Fibroblast of the aortic adventitia (primary cell): ENCODE results near the gene JRKL. TPM values are rescaled to one million over a fixed set of nuclear protein-coding genes. Genes with fewer than 3 reads are reported as not detected.
A peak's percentile ranks its signal among the peaks of the same experiment; 100 is the strongest.
"Not testable (repeated sequence)": the region's sequence is repeated elsewhere in the genome, so short reads cannot be mapped to it uniquely, and the experiment has no call there.

Experiments used
- DNase-seq: peaks from one replicate; pipeline ENCODE4 v3.0.0-alpha.2; 2010; ENCODE audit warnings: low read depth
- H3K4me3 ChIP-seq: 2 replicates; pipeline ENCODE4 v1.5.1; 2011; ENCODE audit warnings: low read depth, mild to moderate bottlenecking, control low read depth, low read length, moderate library complexity
- total RNA-seq: library from RNA; depleted of rRNA; stranded (reverse); fragments of >200 nt; gene quantifications from 2 replicates; pipeline ENCODE4 v1.2.3, GENCODE V29; 2012; ENCODE audit warnings: low replicate concordance
- TF ChIP-seq, protein P1 (sequence below): IDR thresholded peaks from 2 replicates; pipeline ENCODE4 v1.5.1; 2011; ENCODE audit warnings: mild to moderate bottlenecking, low read length, control low read depth, inconsistent platforms; ENCODE audit not compliant: insufficient read depth

Gene JRKL
- total RNA-seq, 1 donor, result 10.4 TPM

DNA sequence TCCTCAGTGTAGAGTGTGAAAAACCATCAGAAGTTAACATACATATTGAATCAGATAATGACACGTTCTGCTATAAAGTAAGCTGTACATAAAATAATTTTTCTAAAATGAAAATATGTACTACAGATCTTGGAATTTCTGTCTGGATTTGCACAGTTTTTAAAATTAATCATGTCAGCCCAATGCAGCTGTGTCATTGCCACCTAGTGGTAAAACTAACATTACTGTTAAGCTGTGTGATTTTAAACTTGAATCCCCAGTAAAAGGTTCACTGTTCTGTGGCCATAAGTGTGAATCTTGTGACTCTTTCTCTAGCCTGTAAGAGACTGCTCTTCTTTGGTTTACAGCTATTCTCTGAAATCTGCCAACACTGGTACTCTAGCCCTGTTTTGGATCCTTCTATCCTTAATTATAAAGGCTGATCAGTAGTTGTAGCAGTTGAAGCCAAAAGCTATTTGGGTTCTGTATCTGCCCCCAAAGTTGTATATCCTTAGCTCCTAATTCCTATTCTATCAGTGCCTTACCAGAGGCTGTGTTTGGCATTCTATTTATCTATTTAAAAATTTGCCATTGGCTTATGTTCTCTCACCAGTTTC is 4.0 kb downstream of the JRKL start:
- peak; percentile 70 for DNase-seq
- no peak overlapping the region for H3K4me3 ChIP-seq
- TF ChIP-seq, protein P1, sequence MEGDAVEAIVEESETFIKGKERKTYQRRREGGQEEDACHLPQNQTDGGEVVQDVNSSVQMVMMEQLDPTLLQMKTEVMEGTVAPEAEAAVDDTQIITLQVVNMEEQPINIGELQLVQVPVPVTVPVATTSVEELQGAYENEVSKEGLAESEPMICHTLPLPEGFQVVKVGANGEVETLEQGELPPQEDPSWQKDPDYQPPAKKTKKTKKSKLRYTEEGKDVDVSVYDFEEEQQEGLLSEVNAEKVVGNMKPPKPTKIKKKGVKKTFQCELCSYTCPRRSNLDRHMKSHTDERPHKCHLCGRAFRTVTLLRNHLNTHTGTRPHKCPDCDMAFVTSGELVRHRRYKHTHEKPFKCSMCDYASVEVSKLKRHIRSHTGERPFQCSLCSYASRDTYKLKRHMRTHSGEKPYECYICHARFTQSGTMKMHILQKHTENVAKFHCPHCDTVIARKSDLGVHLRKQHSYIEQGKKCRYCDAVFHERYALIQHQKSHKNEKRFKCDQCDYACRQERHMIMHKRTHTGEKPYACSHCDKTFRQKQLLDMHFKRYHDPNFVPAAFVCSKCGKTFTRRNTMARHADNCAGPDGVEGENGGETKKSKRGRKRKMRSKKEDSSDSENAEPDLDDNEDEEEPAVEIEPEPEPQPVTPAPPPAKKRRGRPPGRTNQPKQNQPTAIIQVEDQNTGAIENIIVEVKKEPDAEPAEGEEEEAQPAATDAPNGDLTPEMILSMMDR, result peak; percentile 71

DNA sequence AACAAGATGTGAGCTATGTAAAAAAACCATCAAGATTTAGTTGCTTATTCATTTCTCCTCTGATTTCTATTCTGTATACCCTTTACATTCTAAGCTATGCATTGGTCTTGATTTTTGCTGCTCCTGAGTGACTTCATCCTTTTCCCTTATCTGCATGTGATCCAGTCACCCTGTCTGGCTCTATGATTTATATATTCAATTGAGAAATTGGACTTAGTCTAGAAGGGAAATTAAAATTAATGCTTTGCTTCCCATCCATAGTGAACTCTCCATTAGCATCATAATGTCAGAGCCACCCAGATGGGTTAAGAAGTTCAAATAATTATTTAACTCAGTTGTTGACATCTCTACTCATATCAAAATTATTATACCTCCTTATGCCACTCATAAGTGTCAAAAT is 5.0 kb downstream of the JRKL start:
- H3K4me3 ChIP-seq, result no peak overlapping the region
- TF ChIP-seq, protein P1, result no peak

DNA sequence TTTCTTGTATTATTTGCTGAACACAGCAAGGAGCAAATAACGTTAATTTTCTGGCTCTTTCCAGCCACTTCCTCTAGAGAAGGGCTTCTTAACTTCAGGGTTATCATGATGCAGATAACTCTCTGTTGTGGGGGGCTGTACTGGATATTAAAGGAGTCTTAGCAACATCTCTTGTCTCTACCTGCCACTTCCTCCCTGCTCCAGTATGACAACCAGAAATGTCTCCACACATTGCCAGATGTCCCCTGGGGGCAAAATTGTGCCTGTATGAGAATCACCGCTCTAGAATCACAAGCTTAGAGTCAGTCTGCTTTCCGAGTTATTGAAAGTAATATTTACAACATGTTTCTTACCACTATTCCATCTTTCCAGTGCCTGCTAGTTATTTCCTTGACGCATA is 6.8 kb downstream of the JRKL start:
- H3K4me3 ChIP-seq, result no peak overlapping the region
- DNase-seq, result no peak
- TF ChIP-seq, protein P1, result no peak

More for the DNA sequence above, 5.0 kb downstream of the JRKL start:
- no peak for DNase-seq

DNA sequence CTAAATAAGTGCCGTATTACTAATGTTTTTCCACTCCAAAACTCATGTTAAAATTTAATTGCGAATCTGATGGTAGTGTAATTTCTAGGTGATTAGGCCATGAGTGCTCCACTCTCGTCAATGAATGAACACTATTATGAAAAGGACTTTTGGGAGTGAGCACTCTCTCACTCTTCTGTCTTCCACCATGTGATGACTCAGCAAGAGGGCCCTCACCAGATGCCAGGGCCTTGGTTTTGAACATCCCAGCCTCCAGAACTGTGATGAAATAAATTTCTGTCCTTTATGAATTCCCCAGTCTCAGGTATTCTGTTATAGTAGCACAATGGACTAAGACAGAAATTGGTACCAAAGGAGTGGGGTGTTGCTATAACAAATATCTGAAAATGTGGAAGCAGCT is 8.1 kb downstream of the JRKL start:
- no peak for DNase-seq
- TF ChIP-seq, protein P1, result no peak
- H3K4me3 ChIP-seq, result no peak overlapping the region

DNA sequence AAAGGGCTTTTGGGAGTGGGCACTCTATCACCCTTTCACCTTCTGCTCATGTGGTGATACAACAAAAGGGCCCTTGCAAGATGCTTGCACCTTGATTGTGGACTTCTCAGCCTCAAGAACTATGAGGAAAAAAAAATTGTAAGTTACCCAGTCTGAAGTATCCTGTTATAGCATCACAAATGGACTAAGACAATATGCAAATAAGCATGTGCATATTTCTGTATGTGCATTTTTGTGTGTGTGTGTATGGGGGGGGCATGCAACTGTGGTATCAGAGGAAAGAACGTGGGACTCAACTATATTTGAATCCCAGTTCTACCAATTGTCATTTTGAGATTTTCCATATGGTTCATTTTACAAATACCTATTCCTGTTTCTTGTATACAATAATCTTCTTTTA is 10.9 kb downstream of the JRKL start:
- H3K4me3 ChIP-seq, result no peak overlapping the region
- no peak for DNase-seq
- TF ChIP-seq, protein P1, result no peak

DNA sequence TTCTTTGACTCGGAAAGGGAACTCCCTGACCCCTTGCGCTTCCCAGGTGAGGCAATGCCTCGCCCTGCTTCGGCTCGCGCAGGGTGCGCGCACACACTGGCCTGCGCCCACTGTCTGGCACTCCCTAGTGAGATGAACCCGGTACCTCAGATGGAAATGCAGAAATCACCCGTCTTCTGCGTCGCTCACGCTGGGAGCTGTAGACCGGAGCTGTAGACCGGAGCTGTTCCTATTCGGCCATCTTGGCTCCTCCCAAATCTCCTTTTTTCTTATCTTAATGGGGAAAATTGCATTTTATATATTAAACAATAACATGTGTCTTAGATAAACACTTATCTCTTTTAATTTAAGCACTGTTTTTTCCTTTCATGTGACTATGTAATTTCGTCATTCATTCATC is 21.6 kb downstream of the JRKL start:
- H3K4me3 ChIP-seq, DNase-seq: not testable (repeated sequence)

DNA sequence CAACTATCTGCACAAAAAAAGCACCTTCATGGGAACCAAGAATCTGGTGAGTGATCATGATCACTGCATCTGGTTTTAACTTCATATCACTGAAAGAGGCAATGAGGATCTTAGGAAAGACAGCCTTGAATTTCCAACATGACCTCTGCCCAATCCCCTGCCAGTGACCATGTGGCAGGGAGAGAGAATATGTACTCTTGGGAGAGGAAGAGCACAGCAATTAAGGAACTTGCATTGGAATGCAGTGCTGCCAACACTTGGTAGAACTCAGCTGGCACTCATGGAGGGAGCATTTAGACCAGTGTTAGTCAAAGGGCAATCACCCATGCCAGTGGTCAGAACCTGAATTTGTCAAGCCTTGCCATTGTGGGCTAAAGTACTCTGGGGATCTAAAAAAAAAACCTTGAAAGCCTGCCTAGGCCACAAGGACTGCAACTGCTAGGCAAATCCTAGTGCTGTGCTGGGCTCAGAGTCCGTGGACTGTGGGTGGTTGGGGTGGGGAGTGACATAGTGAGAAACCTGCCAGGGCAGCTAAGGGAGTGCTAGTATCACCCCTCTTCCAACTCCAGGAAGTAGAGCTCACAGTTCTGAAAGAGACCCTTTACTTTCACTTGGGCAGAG is 23.1 kb downstream of the JRKL start:
- no peak overlapping the region for H3K4me3 ChIP-seq
- DNase-seq, result no peak
- TF ChIP-seq, protein P1, result no peak
